ENCODE data around the gene ADIG. TPM values are rescaled to one million over a fixed set of nuclear protein-coding genes. Genes with fewer than 3 reads are reported as not detected.

The ADIG gene
- total and polyA plus RNA-seq, 2 of the 8 experiments (the other 6 are each of a cell fraction or from before 2014, with no cell fraction given): not detected

GRCh38 chr20:38604873-38605303 is 23.9 kb downstream of the ADIG start:
- no peak overlapping the region for H2BK20ac ChIP-seq (ENCODE audit: low read length)
- H3K14ac ChIP-seq (ENCODE audit: insufficient read length): no peak overlapping the region
- no peak overlapping the region for H3K56ac ChIP-seq (replicated peaks; ENCODE audit: insufficient read length, low read depth, low read length)
- no peaks in the 10 kb centered on the region for H3K36me3 ChIP-seq (ENCODE audit: control insufficient read depth in 2 of 4, insufficient read depth in 4 of 4, low read length in 3 of 4)
- peaks cover 0 to 9% (median 4%) of the 10 kb centered on the region in 4 experiments; a peak in 4 of 7 replicates for H3K27me3 ChIP-seq (replicated peaks in 1 of 4; ENCODE audit: control insufficient read depth in 3 of 4, extremely low read depth in 1 of 4, insufficient read depth in 3 of 4, low read length in 3 of 4)
- DNase-seq (ENCODE audit: low read depth in 1 of 2, low spot score in 2 of 2): no peak
- H3K4me1 ChIP-seq (replicated peaks in 1 of 4; ENCODE audit: control insufficient read depth in 3 of 4, insufficient read depth in 4 of 4, low read length in 3 of 4): peaks cover 0 to 16% (median 7%) of the 10 kb centered on the region in 4 experiments; a peak in 6 of 7 replicates
- no peak overlapping the region for H3K4me2 ChIP-seq (ENCODE audit: insufficient read depth in 1 of 2, low read depth in 2 of 2, low read length in 2 of 2)
- H3K9me3 ChIP-seq (ENCODE audit: insufficient read depth in 2 of 2, low read depth in 1 of 2, low read length in 1 of 2): no peaks in the 10 kb centered on the region
- no peak overlapping the region for H2BK12ac ChIP-seq (ENCODE audit: low read depth, low read length)
- FAIRE-seq: no peak
- H2BK15ac ChIP-seq (ENCODE audit: low read length): no peak overlapping the region
- WGBS, 2 experiments (ENCODE audit: extremely low coverage in 1 of 2, insufficient coverage in 1 of 2, insufficient read length in 1 of 2, insufficient replicate concordance in 2 of 2, low coverage in 1 of 2, low lambda C conversion rate in 2 of 2, missing lambda C conversion rate in 1 of 2): 68% methylated on average over 4 of the region's 4 CpGs; no CpG with 5 or more reads in 1 of the 2 experiments
- no peak overlapping the region for H3K27ac ChIP-seq (ENCODE audit: low read depth, low read length)
- no peak overlapping the region for H2BK5ac ChIP-seq (ENCODE audit: low read depth, low read length)
- H4K20me1 ChIP-seq (replicated peaks in 1 of 2; ENCODE audit: control insufficient read depth in 1 of 2, insufficient read depth in 2 of 2, low read length in 2 of 2): no peaks in the 10 kb centered on the region
- H4K91ac ChIP-seq (replicated peaks; ENCODE audit: insufficient read length, low read length): no peak overlapping the region
- H3K23me2 ChIP-seq (ENCODE audit: low read depth, low read length): peaks cover 7% of the 10 kb centered on the region; the same call in 1 of the 2 replicates
- POLR2A ChIA-PET (ENCODE audit: partially characterized antibody): interaction anchor here (0.8 kb wide), 1 partner anchor 17 kb away, joined by 4 read pairs; no protein-coding TSS in a partner anchor
- CTCF ChIA-PET (ENCODE audit: partially characterized antibody): interaction anchor here (0.7 to 1.8 kb wide), 6 partner anchors 10 to 533 kb away, joined by 3 to 7 read pairs (median 3); no protein-coding TSS in a partner anchor
- no peaks in the 10 kb centered on the region for H3K79me1 ChIP-seq (ENCODE audit: low read depth, low read length)
- H3K4ac ChIP-seq (replicated peaks; ENCODE audit: insufficient read length, low read depth, low read length): no peak overlapping the region
- no peak overlapping the region for H3K23ac ChIP-seq (ENCODE audit: insufficient read length)
- no peak overlapping the region for H3K9ac ChIP-seq (replicated peaks in 1 of 4; ENCODE audit: extremely low read depth in 1 of 4, low read depth in 3 of 4, low read length in 3 of 4)
- H3K18ac ChIP-seq (ENCODE audit: extremely low read depth, low read length): no peak overlapping the region
- H3K79me2 ChIP-seq (ENCODE audit: control insufficient read depth in 1 of 2, insufficient read depth in 2 of 2, low read length in 2 of 2): no peaks in the 10 kb centered on the region
- TF ChIP-seq JUND (IDR thresholded peaks at IDR 0.05; ENCODE audit: low read length) (no peak), RBBP5 (IDR thresholded peaks at IDR 0.05; ENCODE audit: borderline replicate concordance, low read depth, low read length) (no peak), ATF3 (IDR thresholded peaks at IDR 0.05; ENCODE audit: insufficient read depth, low read depth, low read length) (no peak), GABPA (IDR thresholded peaks at IDR 0.05; ENCODE audit: borderline replicate concordance, insufficient read depth, low read length) (no peak), NANOG (IDR thresholded peaks at IDR 0.05; ENCODE audit: insufficient read depth, low read depth, low read length, poor library complexity, severe bottlenecking) (no peak), EGR1 (IDR thresholded peaks at IDR 0.05; ENCODE audit: borderline replicate concordance, low read depth, low read length) (no peak), KDM4A (IDR thresholded peaks at IDR 0.05; ENCODE audit: low read depth, low read length, severe bottlenecking) (no peak), SIN3A (conservative IDR thresholded peaks at IDR 0.05 in 1 of 2, IDR thresholded peaks at IDR 0.05 in 1 of 2; ENCODE audit: low read depth in 1 of 2, low read length in 2 of 2) (no peak)
- H4K8ac ChIP-seq (ENCODE audit: extremely low read depth, insufficient read depth, low read length): no peak overlapping the region
- no peak overlapping the region for H2AK5ac ChIP-seq (ENCODE audit: low read depth, low read length)
- no peak overlapping the region for H2BK120ac ChIP-seq (replicated peaks; ENCODE audit: low read depth, low read length)
- H3K4me3 ChIP-seq (ENCODE audit: extremely low read depth in 1 of 4, insufficient read depth in 2 of 4, low read depth in 3 of 4, low read length in 4 of 4): no peak overlapping the region
- no peak overlapping the region for H2AFZ ChIP-seq (ENCODE audit: low read length)
- no peak overlapping the region for H4K5ac ChIP-seq (ENCODE audit: insufficient read length, low read depth, low read length)
